Mesendoderm (in vitro differentiated cells): ENCODE results near the gene LCN2.
"Not testable (repeated sequence)": the region's sequence is repeated elsewhere in the genome, so short reads cannot be mapped to it uniquely, and the experiment has no call there.

ENCODE experiments used
- DNase-seq: peaks from one replicate; pipeline ENCODE4 v3.0.0; 2013
- H2AK5ac ChIP-seq: 2 replicates; pipeline ENCODE4 v1.6.1; 2013; ENCODE audit warnings: low read length, inconsistent platforms
- H2BK120ac ChIP-seq: 2 replicates; pipeline ENCODE4 v1.6.1; 2013; ENCODE audit warnings: low read depth, mild to moderate bottlenecking, low read length, moderate library complexity, mixed read lengths
- H2BK15ac ChIP-seq: replicated peaks from 2 replicates; pipeline ENCODE4 v1.6.1; 2013; ENCODE audit warnings: low read depth, mild to moderate bottlenecking, moderate library complexity
- H2BK5ac ChIP-seq: 2 replicates; pipeline ENCODE4 v1.6.1; 2013; ENCODE audit warnings: low read length, inconsistent platforms
- H3K18ac ChIP-seq: 2 replicates; pipeline ENCODE4 v1.6.1; 2013; ENCODE audit warnings: mild to moderate bottlenecking, low read length, mixed read lengths
- H3K23ac ChIP-seq: one replicate; pipeline ENCODE4 v1.6.1; 2013; ENCODE audit warnings: low read length
- H3K27ac ChIP-seq: 2 replicates; pipeline ENCODE4 v1.5.1; 2013; ENCODE audit warnings: low read depth, mild to moderate bottlenecking, inconsistent platforms, low read length, moderate library complexity
- H3K27me3 ChIP-seq: 2 replicates; pipeline ENCODE4 v1.6.1; 2013; ENCODE audit warnings: low read length, control low read depth, mild to moderate bottlenecking, inconsistent platforms; ENCODE audit not compliant: insufficient read depth, poor library complexity
- H3K36me3 ChIP-seq: 2 replicates; pipeline ENCODE4 v1.6.1; 2013; ENCODE audit warnings: low read length, inconsistent platforms; ENCODE audit not compliant: control insufficient read depth, insufficient read depth
- H3K4ac ChIP-seq: one replicate; pipeline ENCODE4 v1.6.1; 2013; ENCODE audit warnings: low read depth, mild to moderate bottlenecking, low read length, moderate library complexity
- H3K4me1 ChIP-seq: 2 replicates; pipeline ENCODE4 v1.6.1; 2013; ENCODE audit warnings: low read depth, low read length, inconsistent platforms; ENCODE audit not compliant: control insufficient read depth
- H3K4me2 ChIP-seq: 2 replicates; pipeline ENCODE4 v1.6.1; 2013; ENCODE audit warnings: low read length
- H3K4me3 ChIP-seq: 2 replicates; pipeline ENCODE4 v1.5.1; 2013; ENCODE audit warnings: mild to moderate bottlenecking, low read length
- H3K56ac ChIP-seq: one replicate; pipeline ENCODE4 v1.6.1; 2013; ENCODE audit warnings: low read length
- H3K79me1 ChIP-seq: 2 replicates; pipeline ENCODE4 v1.6.1; 2013; ENCODE audit warnings: low read length, inconsistent platforms
- H3K79me2 ChIP-seq: 2 replicates; pipeline ENCODE4 v1.6.1; 2013; ENCODE audit warnings: mild to moderate bottlenecking, low read length; ENCODE audit not compliant: control insufficient read depth, insufficient read depth
- H3K9ac ChIP-seq: 2 replicates; pipeline ENCODE4 v1.6.1; 2013; ENCODE audit warnings: low read length, inconsistent platforms
- H4K5ac ChIP-seq: one replicate; pipeline ENCODE4 v1.6.1; 2013; ENCODE audit warnings: low read length
- H4K8ac ChIP-seq: one replicate; pipeline ENCODE4 v1.6.1; 2013; ENCODE audit warnings: low read depth, mild to moderate bottlenecking, control low read depth, low read length, moderate library complexity
- WGBS: extraction: QIAGEN DNeasy Blood & Tissue Kit; methylation state at CpG from one replicate; pipeline ENCODE4 v1.1.7; 2013; ENCODE audit warnings: low lambda C conversion rate, missing lambda C conversion rate; ENCODE audit not compliant: insufficient coverage; ENCODE audit errors: extremely low coverage; 5-methylcytosine and 5-hydroxymethylcytosine counted together

Gene LCN2

GRCh38 chr9:128129976-128130590, 19.2 kb upstream of the LCN2 start:
- not testable (repeated sequence) for H2BK120ac ChIP-seq, DNase-seq, H2AK5ac ChIP-seq, H3K27me3 ChIP-seq, H3K4ac ChIP-seq, H3K23ac ChIP-seq, H3K4me2 ChIP-seq, H3K56ac ChIP-seq, H4K8ac ChIP-seq, H4K5ac ChIP-seq, H2BK15ac ChIP-seq, H3K18ac ChIP-seq, H3K4me1 ChIP-seq, H3K4me3 ChIP-seq, H3K9ac ChIP-seq, H3K27ac ChIP-seq, H3K36me3 ChIP-seq, H2BK5ac ChIP-seq
- peaks cover 16% of the 10 kb centered on the region for H3K79me2 ChIP-seq
- no CpG with 5 or more reads among the region's 12 CpGs for WGBS
- peaks cover 10% of the 10 kb centered on the region for H3K79me1 ChIP-seq

GRCh38 chr9:128130651-128131050, 18.6 kb upstream of the LCN2 start:
- H3K79me1 ChIP-seq, H3K27ac ChIP-seq, H4K5ac ChIP-seq, H3K4me3 ChIP-seq, H3K4me1 ChIP-seq, H3K27me3 ChIP-seq, H3K36me3 ChIP-seq, H2BK5ac ChIP-seq, H3K56ac ChIP-seq, H4K8ac ChIP-seq, H3K18ac ChIP-seq, H3K4me2 ChIP-seq, H3K9ac ChIP-seq, H3K4ac ChIP-seq, H3K23ac ChIP-seq, DNase-seq, H2BK120ac ChIP-seq, H2AK5ac ChIP-seq, H2BK15ac ChIP-seq: not testable (repeated sequence)
- peaks cover 15% of the 10 kb centered on the region for H3K79me2 ChIP-seq
- no CpG with 5 or more reads among the region's 7 CpGs for WGBS

- H2AK5ac ChIP-seq, H2BK5ac ChIP-seq, H3K4ac ChIP-seq, H3K79me2 ChIP-seq, H3K18ac ChIP-seq, DNase-seq, H3K36me3 ChIP-seq, H2BK120ac ChIP-seq, H3K27ac ChIP-seq, H3K56ac ChIP-seq, H3K79me1 ChIP-seq, H3K23ac ChIP-seq, H2BK15ac ChIP-seq, H3K4me3 ChIP-seq, H4K8ac ChIP-seq, H3K4me1 ChIP-seq, H4K5ac ChIP-seq, H3K27me3 ChIP-seq, H3K9ac ChIP-seq, H3K4me2 ChIP-seq: not testable (repeated sequence)
- no CpG with 5 or more reads among the region's 8 CpGs for WGBS
Observed at GRCh38 chr9:128131346-128131745, 17.9 kb upstream of the LCN2 start.

- H3K27ac ChIP-seq, H4K5ac ChIP-seq, H3K4me3 ChIP-seq, H2BK120ac ChIP-seq, H2BK15ac ChIP-seq, H3K4ac ChIP-seq, H3K27me3 ChIP-seq, H3K4me2 ChIP-seq, H3K56ac ChIP-seq, H3K18ac ChIP-seq, H2BK5ac ChIP-seq, H3K9ac ChIP-seq, H3K79me2 ChIP-seq, H2AK5ac ChIP-seq, H4K8ac ChIP-seq, H3K23ac ChIP-seq, DNase-seq, H3K79me1 ChIP-seq, H3K4me1 ChIP-seq, H3K36me3 ChIP-seq: not testable (repeated sequence)
- no CpG with 5 or more reads among the region's 8 CpGs for WGBS
Observed at GRCh38 chr9:128132139-128132538, 17.1 kb upstream of the LCN2 start.

GRCh38 chr9:128135561-128135960, 13.7 kb upstream of the LCN2 start:
- not testable (repeated sequence) for H3K18ac ChIP-seq, H3K27ac ChIP-seq, H3K36me3 ChIP-seq, DNase-seq, H2BK120ac ChIP-seq, H3K56ac ChIP-seq, H3K4ac ChIP-seq, H3K4me2 ChIP-seq, H3K4me3 ChIP-seq, H3K9ac ChIP-seq, H2BK5ac ChIP-seq, H2BK15ac ChIP-seq, H3K23ac ChIP-seq, H3K79me1 ChIP-seq, H3K4me1 ChIP-seq, H3K27me3 ChIP-seq, H3K79me2 ChIP-seq, H2AK5ac ChIP-seq, H4K8ac ChIP-seq, H4K5ac ChIP-seq
- no CpG with 5 or more reads among the region's 8 CpGs for WGBS
